ENCODE results near the gene UFC1. TPM values are rescaled to one million over a fixed set of nuclear protein-coding genes. Genes with fewer than 3 reads are reported as not detected.

The UFC1 gene
- total and polyA plus RNA-seq, 2 donors = 82.4 to 119 TPM

DNA sequence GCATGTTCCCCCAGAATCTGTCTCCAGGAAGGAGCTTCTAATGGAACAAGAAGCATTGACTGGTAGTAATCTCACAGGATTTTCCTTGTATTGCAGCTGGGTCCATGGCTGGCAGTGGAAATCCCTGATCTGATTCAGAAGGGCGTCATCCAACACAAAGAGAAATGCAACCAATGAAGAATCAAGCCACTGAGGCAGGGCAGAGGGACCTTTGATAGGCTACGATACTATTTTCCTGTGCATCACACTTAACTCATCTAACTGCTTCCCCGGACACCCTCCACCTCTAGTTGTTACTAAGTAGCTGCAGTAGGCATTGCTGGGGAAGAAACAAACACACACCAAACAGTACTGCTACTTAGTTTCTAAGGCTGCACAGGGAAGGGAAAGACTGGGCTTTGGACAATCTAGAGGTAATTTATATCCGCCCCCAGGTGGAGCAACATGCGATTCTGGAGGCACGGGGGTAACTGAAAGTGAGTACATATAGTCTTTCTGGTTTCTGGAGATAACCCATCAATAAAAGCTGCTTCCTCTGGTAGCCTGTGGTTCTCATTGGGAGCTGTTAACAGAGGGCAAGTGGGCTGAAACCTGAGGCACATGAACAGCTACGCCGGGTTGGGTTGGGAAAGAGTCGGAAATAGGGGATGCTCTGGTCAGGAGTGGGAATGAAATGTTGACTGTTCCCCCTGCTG lies 4.7 kb downstream of the UFC1 start:
- 72% methylated on average over 9 of the region's 9 CpGs for WGBS
- no peaks in the 10 kb centered on the region for H3K36me3 ChIP-seq (ENCODE audit: insufficient read depth)
- no peak overlapping the region for H3K27ac ChIP-seq (ENCODE audit: low read depth)
- peaks cover 1% of the 10 kb centered on the region for H3K4me1 ChIP-seq (ENCODE audit: insufficient read depth)
- no peak for DNase-seq (ENCODE audit: extremely low spot score)
- H3K4me3 ChIP-seq (ENCODE audit: low read depth, low read length) = no peak overlapping the region

DNA sequence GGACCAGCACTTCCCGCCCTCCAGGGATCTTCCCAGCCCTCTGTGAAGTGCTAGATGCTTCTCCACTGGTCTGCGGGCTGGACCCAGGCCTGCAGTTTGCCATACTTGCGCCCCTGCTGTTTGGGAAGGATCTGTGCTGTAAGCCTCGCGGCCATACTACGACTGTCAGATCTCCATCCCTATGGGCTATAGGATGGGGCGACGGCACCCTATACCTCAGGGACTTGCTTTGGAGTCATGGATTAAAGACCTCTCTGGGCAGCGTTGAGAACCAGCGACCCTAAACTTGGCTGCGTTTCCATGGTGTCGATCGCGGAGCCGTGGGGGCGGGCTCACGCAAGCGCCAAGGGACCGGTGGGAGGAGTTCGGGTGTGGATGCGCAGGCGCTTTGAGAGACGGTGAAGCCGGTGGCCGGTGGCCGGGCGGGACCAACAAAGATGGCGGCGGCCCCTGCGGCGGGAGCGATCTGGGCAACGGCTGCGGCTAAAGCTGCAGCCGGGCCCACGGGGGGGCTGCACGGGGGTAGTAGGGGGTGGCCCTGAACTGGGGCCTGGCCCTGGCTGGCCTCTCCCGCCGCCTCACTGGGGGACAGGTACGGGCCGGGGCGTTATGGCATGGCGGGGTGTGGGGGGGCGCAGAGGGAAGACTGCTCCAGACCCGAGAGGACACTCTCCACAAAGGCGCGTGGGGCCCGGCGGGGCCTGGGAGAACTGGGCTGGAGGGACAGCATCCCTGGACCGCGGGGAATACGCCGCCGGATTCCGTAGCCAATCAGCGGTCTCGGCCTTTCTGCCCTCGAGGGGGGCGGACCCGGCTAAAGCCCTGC lies 5.5 kb downstream of the UFC1 start, which contains the start of gene USP21:
USP21 (plus strand) TSS at position 414 of the 826 bp plus-strand sequence. CDS start 1,141 bp downstream, outside the sequence.
- Histone ChIP-seq H3K36me3 (ENCODE audit: insufficient read depth) (no peaks in the 10 kb centered on the region), H3K4me1 (ENCODE audit: insufficient read depth) (peaks cover 1% of the 10 kb centered on the region), H3K4me3 (ENCODE audit: low read depth, low read length) (peak within 1 kb of the TSS; percentile 94), H3K27ac (ENCODE audit: low read depth) (peak within 1 kb of the TSS; percentile 68)
- peak; percentile 86 for DNase-seq (ENCODE audit: extremely low spot score)
- WGBS = 1% methylated on average over 60 of the region's 60 CpGs

DNA sequence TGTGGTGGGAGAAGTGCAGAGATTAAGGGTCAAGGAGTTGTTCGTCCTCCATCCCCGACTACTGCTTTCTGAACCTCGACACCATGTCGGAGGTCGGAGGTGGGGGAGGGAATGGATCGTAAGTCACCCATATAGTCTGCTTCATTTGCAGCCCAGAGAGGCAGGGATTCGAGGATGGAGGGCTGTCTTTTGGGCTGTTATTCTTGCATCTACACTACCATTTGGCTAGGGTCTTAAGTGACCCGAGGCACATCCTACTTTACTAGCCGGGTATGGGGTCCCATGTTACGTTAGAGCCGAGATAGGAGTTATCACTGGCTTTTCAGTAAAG lies 6.1 kb downstream of the UFC1 start:
- DNase-seq (ENCODE audit: extremely low spot score) = no peak
- WGBS = 4% methylated on average over 11 of the region's 11 CpGs
- H3K27ac ChIP-seq (ENCODE audit: low read depth) = peak overlapping the region; percentile 61
- no peaks in the 10 kb centered on the region for H3K4me1 ChIP-seq (ENCODE audit: insufficient read depth)
- no peaks in the 10 kb centered on the region for H3K36me3 ChIP-seq (ENCODE audit: insufficient read depth)
- peak overlapping the region; percentile 94 for H3K4me3 ChIP-seq (ENCODE audit: low read depth, low read length)

DNA sequence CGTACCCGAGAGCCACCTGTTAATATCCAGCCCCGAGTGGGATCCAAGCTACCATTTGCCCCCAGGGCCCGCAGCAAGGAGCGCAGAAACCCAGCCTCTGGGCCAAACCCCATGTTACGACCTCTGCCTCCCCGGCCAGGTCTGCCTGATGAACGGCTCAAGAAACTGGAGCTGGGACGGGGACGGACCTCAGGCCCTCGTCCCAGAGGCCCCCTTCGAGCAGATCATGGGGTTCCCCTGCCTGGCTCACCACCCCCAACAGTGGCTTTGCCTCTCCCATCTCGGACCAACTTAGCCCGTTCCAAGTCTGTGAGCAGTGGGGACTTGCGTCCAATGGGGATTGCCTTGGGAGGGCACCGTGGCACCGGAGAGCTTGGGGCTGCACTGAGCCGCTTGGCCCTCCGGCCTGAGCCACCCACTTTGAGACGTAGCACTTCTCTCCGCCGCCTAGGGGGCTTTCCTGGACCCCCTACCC lies 6.9 kb downstream of the UFC1 start:
- Histone ChIP-seq H3K36me3 (ENCODE audit: insufficient read depth) (no peaks in the 10 kb centered on the region), H3K4me3 (ENCODE audit: low read depth, low read length) (no peak overlapping the region), H3K4me1 (ENCODE audit: insufficient read depth) (no peaks in the 10 kb centered on the region), H3K27ac (ENCODE audit: low read depth) (no peak overlapping the region)
- no peak for DNase-seq (ENCODE audit: extremely low spot score)
- 92% methylated on average over 22 of the region's 22 CpGs for WGBS

DNA sequence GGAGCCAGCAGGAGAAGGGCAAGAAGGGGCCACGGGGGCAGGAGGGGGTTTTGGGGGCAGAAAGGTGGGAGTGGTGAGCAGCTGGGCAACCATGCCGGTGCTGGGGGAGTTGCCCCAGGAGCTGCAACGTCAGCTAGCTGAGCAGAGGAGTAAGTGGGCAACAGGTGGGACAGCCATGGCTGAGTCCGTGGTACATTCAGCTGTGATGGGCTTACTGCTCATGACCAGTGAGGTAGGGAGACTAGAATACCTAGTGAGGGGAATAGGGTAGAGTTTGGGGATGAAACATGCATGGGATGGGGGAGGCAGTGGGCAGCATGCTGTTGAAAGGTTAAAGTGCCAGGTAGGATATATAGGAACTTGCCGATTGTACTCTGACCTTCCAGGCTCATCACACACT lies 7.9 kb downstream of the UFC1 start:
- Histone ChIP-seq H3K4me3 (ENCODE audit: low read depth, low read length) (no peak overlapping the region), H3K36me3 (ENCODE audit: insufficient read depth) (no peaks in the 10 kb centered on the region), H3K4me1 (ENCODE audit: insufficient read depth) (no peaks in the 10 kb centered on the region), H3K27ac (ENCODE audit: low read depth) (no peak overlapping the region)
- no peak for DNase-seq (ENCODE audit: extremely low spot score)
- WGBS = 87% methylated on average over 5 of the region's 5 CpGs

DNA sequence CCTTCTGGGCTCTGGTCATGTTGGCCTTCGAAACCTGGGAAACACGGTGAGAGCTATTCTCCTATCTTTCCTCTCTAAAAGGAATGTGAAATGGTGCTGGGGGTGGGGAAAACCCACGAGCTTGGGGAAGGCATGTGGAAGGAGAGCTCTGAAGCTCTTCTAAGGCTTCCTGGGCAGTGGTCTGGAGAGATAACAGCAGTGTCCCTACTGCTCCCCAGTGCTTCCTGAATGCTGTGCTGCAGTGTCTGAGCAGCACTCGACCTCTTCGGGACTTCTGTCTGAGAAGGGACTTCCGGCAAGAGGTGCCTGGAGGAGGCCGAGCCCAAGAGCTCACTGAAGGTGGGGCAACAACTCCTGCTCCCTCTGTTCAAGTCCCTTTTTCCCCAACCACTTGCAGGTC lies 8.3 kb downstream of the UFC1 start:
- no peak for DNase-seq (ENCODE audit: extremely low spot score)
- no peak overlapping the region for H3K4me3 ChIP-seq (ENCODE audit: low read depth, low read length)
- H3K27ac ChIP-seq (ENCODE audit: low read depth) = no peak overlapping the region
- H3K36me3 ChIP-seq (ENCODE audit: insufficient read depth) = no peaks in the 10 kb centered on the region
- whole genome bisulfite sequencing = 82% methylated on average over 7 of the region's 7 CpGs
- no peaks in the 10 kb centered on the region for H3K4me1 ChIP-seq (ENCODE audit: insufficient read depth)

DNA sequence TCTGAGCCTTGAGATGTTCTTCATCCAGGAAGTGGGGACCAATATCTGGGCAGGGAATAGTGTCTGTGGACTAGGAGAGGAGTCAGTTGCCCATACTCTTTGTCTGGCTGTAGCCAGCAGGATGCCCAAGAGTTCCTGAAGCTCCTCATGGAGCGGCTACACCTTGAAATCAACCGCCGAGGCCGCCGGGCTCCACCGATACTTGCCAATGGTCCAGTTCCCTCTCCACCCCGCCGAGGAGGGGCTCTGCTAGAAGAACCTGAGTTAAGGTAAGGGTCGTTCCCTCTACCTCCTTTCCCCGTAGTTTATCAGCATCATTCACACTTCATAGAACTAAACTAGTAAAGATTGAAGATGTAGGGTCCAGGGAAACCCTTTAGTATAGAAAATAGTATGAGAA lies 9.0 kb downstream of the UFC1 start:
- WGBS = 94% methylated on average over 10 of the region's 10 CpGs
- no peak overlapping the region for H3K27ac ChIP-seq (ENCODE audit: low read depth)
- no peak overlapping the region for H3K4me3 ChIP-seq (ENCODE audit: low read depth, low read length)
- no peaks in the 10 kb centered on the region for H3K4me1 ChIP-seq (ENCODE audit: insufficient read depth)
- H3K36me3 ChIP-seq (ENCODE audit: insufficient read depth) = no peaks in the 10 kb centered on the region
- no peak for DNase-seq (ENCODE audit: extremely low spot score)

DNA sequence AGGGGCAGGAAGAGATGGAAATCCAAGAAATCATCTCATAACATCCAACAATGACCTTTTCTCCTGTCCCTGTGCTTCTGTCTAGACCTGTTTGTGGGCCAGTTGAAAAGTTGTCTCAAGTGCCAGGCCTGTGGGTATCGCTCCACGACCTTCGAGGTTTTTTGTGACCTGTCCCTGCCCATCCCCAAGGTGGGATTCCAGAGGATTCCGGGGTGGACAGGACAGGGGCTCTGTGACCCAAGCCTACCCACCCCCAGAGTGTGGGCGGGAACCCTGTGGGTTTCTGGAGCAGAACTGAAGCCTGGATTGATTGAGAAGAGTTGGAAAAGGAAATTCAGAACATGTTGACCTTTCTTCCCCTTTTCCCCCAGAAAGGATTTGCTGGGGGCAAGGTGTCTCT lies 10.0 kb downstream of the UFC1 start:
- DNase-seq (ENCODE audit: extremely low spot score) = no peak
- Histone ChIP-seq H3K4me1 (ENCODE audit: insufficient read depth) (no peaks in the 10 kb centered on the region), H3K27ac (ENCODE audit: low read depth) (no peak overlapping the region), H3K36me3 (ENCODE audit: insufficient read depth) (no peaks in the 10 kb centered on the region), H3K4me3 (ENCODE audit: low read depth, low read length) (no peak overlapping the region)
- 93% methylated on average over 5 of the region's 5 CpGs for WGBS

DNA sequence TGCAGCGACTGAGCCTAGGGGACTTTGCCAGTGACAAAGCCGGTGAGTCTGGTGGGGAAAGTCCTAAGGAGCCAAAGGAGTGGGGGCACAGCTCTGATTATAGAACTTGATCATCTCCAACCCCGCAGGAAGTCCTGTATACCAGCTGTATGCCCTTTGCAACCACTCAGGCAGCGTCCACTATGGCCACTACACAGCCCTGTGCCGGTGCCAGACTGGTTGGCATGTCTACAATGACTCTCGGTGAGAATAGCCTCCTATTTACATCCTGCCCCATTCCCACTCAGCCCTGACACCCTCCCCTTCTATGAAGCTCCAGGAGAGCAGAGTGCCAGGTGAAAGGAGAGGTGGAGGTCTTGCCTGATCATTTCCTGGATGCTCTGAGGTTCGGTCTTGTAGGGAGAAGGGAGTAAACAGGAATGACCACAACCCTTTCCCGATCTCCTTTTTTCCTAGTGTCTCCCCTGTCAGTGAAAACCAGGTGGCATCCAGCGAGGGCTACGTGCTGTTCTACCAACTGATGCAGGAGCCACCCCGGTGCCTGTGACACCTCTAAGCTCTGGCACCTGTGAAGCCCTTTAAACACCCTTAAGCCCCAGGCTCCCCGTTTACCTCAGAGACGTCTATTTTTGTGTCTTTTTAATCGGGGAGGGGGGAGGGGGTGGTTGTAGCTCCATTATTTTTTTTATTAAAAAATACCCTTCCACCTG lies 11.3 kb downstream of the UFC1 start:
- Histone ChIP-seq H3K4me3 (ENCODE audit: low read depth, low read length) (no peak overlapping the region), H3K4me1 (ENCODE audit: insufficient read depth) (no peaks in the 10 kb centered on the region), H3K27ac (ENCODE audit: low read depth) (peak overlapping the region; percentile 89), H3K36me3 (ENCODE audit: insufficient read depth) (no peaks in the 10 kb centered on the region)
- DNase-seq (ENCODE audit: extremely low spot score) = no peak
- WGBS = 64% methylated on average over 14 of the region's 14 CpGs

DNA sequence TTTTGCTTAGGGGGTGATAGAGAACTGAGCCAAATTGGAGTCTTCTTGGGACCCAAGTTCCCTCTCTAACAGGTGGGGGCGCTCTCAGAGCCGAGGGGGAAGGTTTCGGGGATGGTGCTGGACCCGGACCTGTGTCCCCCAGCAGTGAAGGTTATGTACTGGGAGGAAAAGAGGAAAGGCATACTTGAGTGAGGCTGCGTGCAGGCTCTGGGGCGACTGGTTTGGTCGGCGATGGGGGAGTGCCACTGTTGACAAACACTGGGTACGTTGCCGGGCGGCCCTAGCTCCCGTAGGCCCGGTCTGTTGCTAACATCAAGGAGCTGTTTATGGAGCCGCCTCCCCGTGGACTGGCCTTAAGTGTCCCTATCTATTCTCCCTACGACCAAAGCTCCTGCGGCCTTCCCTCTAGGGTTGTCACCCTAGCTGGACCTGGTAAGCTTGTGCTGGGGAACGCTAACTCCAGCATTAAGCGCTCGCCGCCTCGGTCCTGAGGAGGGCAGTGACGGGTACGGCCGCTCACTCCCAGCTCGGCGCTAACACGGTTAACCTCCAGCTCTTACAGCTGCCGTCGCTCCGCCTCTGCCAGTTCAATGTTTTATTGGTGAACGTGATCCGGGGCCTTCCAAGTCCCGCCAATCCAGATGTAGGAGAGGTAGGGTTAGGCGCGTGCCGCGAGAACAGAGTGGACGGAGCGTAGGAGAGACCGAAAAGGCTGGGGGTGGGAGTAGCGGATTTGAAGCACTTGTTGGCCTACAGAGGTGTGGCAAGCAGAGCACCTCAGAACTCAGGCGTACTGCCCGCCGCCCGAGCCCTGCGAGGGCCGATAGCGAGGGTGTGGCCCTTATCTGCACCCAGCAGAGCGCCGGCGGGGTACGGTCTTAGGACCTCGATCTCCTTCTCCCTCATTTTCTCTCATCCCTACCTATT lies 12.2 kb downstream of the UFC1 start, which contains the start of gene PPOX:
PPOX (plus strand) TSS at position 685 of the 927 bp plus-strand sequence. CDS start 422 bp downstream, outside the sequence.
- Histone ChIP-seq H3K4me3 (ENCODE audit: low read depth, low read length) (peak within 1 kb of the TSS; percentile 60), H3K4me1 (ENCODE audit: insufficient read depth) (no peaks in the 10 kb centered on the region), H3K36me3 (ENCODE audit: insufficient read depth) (no peaks in the 10 kb centered on the region), H3K27ac (ENCODE audit: low read depth) (peak within 1 kb of the TSS; percentile 89)
- under 1% methylated on average over 54 of the region's 54 CpGs for WGBS
- DNase-seq (ENCODE audit: extremely low spot score) = peak; percentile 99

DNA sequence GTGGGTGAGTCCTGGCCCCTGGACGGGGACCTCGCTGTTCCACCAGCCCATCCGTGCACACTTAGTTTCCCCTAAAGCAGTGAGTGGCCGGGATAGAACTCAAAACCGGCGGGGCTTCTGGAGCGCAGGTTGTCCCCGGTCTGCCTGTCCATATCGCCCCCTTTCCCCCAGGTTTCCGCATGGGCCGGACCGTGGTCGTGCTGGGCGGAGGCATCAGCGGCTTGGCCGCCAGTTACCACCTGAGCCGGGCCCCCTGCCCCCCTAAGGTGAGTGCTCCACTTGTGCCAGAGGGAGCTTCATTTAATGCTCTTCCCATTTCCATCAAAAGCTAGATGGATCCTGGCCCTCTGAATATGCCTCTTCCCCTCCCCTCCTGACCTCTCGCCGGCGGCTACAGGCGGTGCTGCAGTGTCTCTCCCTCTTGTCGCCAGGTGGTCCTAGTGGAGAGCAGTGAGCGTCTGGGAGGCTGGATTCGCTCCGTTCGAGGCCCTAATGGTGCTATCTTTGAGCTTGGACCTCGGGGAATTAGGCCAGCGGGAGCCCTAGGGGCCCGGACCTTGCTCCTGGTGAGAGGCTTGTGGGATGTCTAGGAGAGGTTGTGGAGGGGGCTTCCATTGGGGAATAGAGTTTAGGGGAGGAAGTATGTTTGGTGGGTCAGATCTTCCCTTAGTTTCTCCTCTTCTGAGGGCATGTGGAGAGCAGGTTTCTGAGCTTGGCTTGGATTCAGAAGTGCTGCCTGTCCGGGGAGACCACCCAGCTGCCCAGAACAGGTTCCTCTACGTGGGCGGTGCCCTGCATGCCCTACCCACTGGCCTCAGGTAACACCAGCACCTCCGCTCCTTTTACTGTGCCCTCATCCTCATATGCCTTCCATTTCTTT lies 13.1 kb downstream of the UFC1 start:
- H3K36me3 ChIP-seq (ENCODE audit: insufficient read depth) = peaks cover 4% of the 10 kb centered on the region
- no peaks in the 10 kb centered on the region for H3K4me1 ChIP-seq (ENCODE audit: insufficient read depth)
- H3K27ac ChIP-seq (ENCODE audit: low read depth) = peak overlapping the region; percentile 47
- DNase-seq (ENCODE audit: extremely low spot score) = no peak
- 6% methylated on average over 33 of the region's 33 CpGs for WGBS
- peak overlapping the region; percentile 60 for H3K4me3 ChIP-seq (ENCODE audit: low read depth, low read length)

DNA sequence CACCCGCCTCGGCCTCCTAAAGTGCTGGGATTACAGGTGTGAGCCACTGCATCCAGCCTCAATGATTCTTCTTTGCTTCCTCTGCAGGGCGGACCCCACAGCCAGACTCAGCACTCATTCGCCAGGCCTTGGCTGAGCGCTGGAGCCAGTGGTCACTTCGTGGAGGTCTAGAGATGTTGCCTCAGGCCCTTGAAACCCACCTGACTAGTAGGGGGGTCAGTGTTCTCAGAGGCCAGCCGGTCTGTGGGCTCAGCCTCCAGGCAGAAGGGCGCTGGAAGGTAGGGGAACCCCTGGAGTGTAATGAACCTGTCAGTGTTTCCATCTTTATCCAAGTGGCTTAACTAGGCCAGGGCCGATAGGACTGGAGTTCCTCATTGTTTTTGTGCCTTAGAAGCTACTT lies 15.1 kb downstream of the UFC1 start:
- H3K27ac ChIP-seq (ENCODE audit: low read depth) = no peak overlapping the region
- peaks cover 5% of the 10 kb centered on the region for H3K36me3 ChIP-seq (ENCODE audit: insufficient read depth)
- no peaks in the 10 kb centered on the region for H3K4me1 ChIP-seq (ENCODE audit: insufficient read depth)
- no peak for DNase-seq (ENCODE audit: extremely low spot score)
- H3K4me3 ChIP-seq (ENCODE audit: low read depth, low read length) = no peak overlapping the region
- WGBS = 93% methylated on average over 9 of the region's 9 CpGs

Data from urinary bladder (tissue), 4 donors.